HFFc6 (cell line): ENCODE results near the gene EIPR1. TPM values are rescaled to one million over a fixed set of nuclear protein-coding genes. Genes with fewer than 3 reads are reported as not detected.

Experiments
- DNase-seq: peaks from one replicate; pipeline ENCODE4 v3.0.0-alpha.2; 2018
- H3K27ac Mint-ChIP-seq: 2 replicates; pipeline ENCODE4 v1.8.0; 2020; ENCODE audit warnings: mild to moderate bottlenecking, mixed read lengths
- H3K27me3 Mint-ChIP-seq: 2 replicates; pipeline ENCODE4 v1.8.0; 2021; ENCODE audit warnings: mild to moderate bottlenecking, moderate library complexity, mixed read lengths; ENCODE audit not compliant: insufficient read depth
- H3K36me3 Mint-ChIP-seq: 2 replicates; pipeline ENCODE4 v1.8.0; 2021; ENCODE audit warnings: low read depth, mixed read lengths
- H3K4me1 Mint-ChIP-seq: 2 replicates; pipeline ENCODE4 v1.8.0; 2020; ENCODE audit warnings: low read depth, mixed read lengths
- H3K4me3 Mint-ChIP-seq: 2 replicates; pipeline ENCODE4 v1.8.0; 2020; ENCODE audit warnings: mild to moderate bottlenecking, moderate library complexity, mixed read lengths
- H3K9me3 Mint-ChIP-seq: 2 replicates; pipeline ENCODE4 v1.8.0; 2020; ENCODE audit warnings: mild to moderate bottlenecking, mixed read lengths
- total RNA-seq, 6 experiments: library from RNA; stranded (reverse); fragmentation: NEBNext Ultra II Directional; extraction: Animal tissue kit (Norgen Biotek cat#: 25700); gene quantifications; 2 replicates in 1 of 6; 3 replicates in 5 of 6; pipeline ENCODE4 v1.2.3, GENCODE V29; 2021
- TF ChIP-seq, protein P1 (sequence below): fragments of 200-600 bp; sonication (generic); IDR thresholded peaks from 2 replicates; pipeline ENCODE4 v1.5.0; 2021; ENCODE audit warnings: antibody characterized with exemption, mild to moderate bottlenecking

The EIPR1 gene
- total RNA-seq, 6 experiments from 2014 or later: 26.6 to 30.9 (median 28.8) TPM

DNA sequence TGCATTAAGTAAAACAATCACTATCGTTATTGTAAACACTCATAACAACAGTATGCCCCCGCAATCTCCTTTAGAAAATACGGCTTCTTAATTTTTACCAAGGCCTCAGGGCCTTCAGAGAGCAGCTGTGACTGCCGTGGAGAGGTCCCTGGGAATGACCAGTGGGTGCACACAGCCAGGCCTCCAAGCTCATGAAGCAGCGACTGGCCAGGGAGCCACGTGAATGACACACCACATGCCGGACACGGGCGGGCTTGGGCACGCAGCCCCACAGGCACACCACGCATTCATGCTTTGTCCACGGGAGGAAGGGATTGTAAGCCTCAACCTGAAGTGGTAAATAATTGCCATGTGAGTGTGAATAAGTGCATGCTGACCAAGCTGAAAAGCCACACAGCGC is 121.0 kb downstream of the EIPR1 start:
- Mint-ChIP-seq H3K9me3 (no peaks in the 10 kb centered on the region), H3K4me1 (no peaks in the 10 kb centered on the region; the same call in 1 of the 2 replicates), H3K27ac (no peak overlapping the region), H3K27me3 (no peaks in the 10 kb centered on the region), H3K4me3 (no peak overlapping the region), H3K36me3 (0 out of 2 replicates have a peak, but pooled peaks cover 4% of the 10 kb centered on the region)
- TF ChIP-seq, protein P1, sequence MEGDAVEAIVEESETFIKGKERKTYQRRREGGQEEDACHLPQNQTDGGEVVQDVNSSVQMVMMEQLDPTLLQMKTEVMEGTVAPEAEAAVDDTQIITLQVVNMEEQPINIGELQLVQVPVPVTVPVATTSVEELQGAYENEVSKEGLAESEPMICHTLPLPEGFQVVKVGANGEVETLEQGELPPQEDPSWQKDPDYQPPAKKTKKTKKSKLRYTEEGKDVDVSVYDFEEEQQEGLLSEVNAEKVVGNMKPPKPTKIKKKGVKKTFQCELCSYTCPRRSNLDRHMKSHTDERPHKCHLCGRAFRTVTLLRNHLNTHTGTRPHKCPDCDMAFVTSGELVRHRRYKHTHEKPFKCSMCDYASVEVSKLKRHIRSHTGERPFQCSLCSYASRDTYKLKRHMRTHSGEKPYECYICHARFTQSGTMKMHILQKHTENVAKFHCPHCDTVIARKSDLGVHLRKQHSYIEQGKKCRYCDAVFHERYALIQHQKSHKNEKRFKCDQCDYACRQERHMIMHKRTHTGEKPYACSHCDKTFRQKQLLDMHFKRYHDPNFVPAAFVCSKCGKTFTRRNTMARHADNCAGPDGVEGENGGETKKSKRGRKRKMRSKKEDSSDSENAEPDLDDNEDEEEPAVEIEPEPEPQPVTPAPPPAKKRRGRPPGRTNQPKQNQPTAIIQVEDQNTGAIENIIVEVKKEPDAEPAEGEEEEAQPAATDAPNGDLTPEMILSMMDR: no peak
- no peak for DNase-seq

DNA sequence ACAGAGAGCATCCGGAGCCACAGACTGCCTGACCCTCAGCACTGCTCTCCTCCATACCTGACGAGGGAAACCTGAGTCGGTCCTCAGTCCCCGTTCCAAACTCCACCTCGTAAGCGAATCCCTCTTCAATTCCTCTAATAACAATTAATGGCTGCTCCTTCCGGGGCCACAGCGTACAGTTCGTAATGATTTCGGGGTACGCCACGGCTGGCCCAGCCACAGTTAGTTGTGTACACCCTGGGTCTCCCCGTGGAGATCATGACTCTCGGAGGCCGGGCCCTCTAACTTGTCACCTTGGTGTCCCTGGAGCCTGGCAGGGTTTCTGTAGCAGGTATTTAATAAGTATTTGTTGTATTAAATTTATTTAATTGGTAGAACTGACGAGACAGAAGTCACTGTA is 121.5 kb downstream of the EIPR1 start:
- no peaks in the 10 kb centered on the region; the same call in 1 of the 2 replicates for H3K4me1 Mint-ChIP-seq
- 0 out of 2 replicates have a peak, but pooled peaks cover 4% of the 10 kb centered on the region for H3K36me3 Mint-ChIP-seq
- H3K4me3 Mint-ChIP-seq: no peak overlapping the region
- H3K27me3 Mint-ChIP-seq: no peaks in the 10 kb centered on the region
- no peak overlapping the region for H3K27ac Mint-ChIP-seq
- H3K9me3 Mint-ChIP-seq: no peaks in the 10 kb centered on the region
- TF ChIP-seq, protein P1: no peak
- DNase-seq: no peak

DNA sequence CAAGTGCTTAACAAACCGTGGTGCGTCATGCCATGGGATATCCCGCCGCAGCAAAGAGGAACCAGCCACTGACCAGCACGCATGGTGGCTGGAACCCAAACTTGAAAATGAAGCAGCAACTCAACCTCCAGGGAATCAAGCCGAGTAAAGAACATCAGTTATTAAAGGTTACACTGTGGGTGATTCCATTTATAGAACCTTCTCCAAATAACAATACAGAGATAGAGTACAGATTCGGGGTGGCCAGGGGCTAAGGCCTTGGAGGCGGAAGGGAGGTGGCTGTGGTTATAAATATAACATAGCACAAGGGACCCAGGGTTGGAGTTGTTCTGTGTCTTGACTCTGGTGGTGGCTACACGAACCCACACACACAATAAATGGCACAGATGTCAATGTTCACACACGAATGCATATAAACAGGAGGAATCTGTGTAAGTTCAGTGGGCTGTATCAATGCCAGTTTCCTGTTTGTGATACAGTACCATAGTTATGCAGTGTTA is 123.1 kb downstream of the EIPR1 start:
- H3K27ac Mint-ChIP-seq: no peak overlapping the region
- TF ChIP-seq, protein P1: no peak
- H3K36me3 Mint-ChIP-seq: peaks cover 11% of the 10 kb centered on the region
- H3K4me1 Mint-ChIP-seq: no peaks in the 10 kb centered on the region; the same call in 1 of the 2 replicates
- H3K9me3 Mint-ChIP-seq: peaks cover 3% of the 10 kb centered on the region; the same call in 1 of the 2 replicates
- no peak overlapping the region for H3K4me3 Mint-ChIP-seq
- no peak for DNase-seq
- H3K27me3 Mint-ChIP-seq: no peaks in the 10 kb centered on the region

DNA sequence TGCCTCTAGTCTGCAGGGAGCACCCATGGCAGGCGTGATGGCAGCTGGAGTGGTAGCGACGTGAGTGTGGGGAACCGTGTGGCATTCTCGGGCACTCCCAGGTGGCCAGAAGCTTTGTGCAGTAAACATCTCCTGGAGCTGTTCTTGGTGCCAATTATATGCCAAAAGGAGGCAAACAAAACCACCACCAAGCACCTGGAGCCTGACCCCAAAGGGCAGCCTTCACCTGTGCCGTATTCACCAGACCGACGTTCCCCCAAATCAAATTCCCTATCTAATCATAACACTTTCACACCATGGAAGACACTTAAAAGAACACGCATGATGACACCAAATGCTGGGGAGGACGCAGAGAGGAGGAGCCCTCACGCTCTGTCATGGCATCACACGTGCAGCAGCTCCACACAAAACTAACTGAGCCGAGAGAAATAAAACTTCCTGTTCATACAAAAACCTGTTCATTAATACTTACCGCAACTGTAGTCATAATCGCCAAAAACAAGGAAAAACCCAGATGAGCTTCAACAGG is 123.6 kb downstream of the EIPR1 start:
- Mint-ChIP-seq H3K27me3 (no peaks in the 10 kb centered on the region), H3K4me3 (no peak overlapping the region)

DNA sequence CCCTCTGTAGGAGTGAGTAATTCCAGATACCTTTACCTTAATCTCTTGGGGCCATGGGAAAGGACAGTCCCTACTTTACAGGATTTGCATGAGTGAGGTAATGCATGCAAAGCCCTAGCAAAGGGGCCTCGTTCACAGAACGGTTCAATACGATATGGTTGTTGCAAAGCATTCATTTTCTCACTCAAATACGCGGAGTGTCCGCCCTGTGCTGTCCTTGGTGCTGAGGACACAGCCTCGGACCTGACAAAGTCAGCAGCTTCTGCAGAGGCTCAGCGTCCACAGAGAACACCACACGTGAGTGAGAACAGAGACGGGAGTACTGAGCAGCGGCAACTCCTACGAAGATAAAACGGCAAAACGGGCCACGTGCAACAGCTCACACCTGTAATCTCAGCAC is 125.7 kb downstream of the EIPR1 start:
- Mint-ChIP-seq H3K27ac (no peak overlapping the region), H3K36me3 (peaks cover 31% of the 10 kb centered on the region), H3K27me3 (no peaks in the 10 kb centered on the region), H3K9me3 (peaks cover 13% of the 10 kb centered on the region; the same call in 1 of the 2 replicates), H3K4me3 (no peak overlapping the region), H3K4me1 (no peaks in the 10 kb centered on the region)
- TF ChIP-seq, protein P1: no peak
- no peak for DNase-seq

More for the DNA sequence above, 123.6 kb downstream of the EIPR1 start:
- peaks cover 16% of the 10 kb centered on the region for H3K36me3 Mint-ChIP-seq
- TF ChIP-seq, protein P1: no peak
- H3K4me1 Mint-ChIP-seq: no peaks in the 10 kb centered on the region; the same call in 1 of the 2 replicates
- DNase-seq: no peak
- peaks cover 9% of the 10 kb centered on the region; the same call in 1 of the 2 replicates for H3K9me3 Mint-ChIP-seq
- no peak overlapping the region for H3K27ac Mint-ChIP-seq
